WERI-Rb-1 (cell line): Measurements from ENCODE around the gene IPP.

Experiments used
- DNase-seq: peaks from one replicate; pipeline ENCODE4 v3.0.0-alpha.2; 2020
- H3K27ac ChIP-seq: fragments of 250-450 bp; sonication (Bioruptor Pico); 2 replicates; pipeline ENCODE4 v1.5.1; 2020; ENCODE audit warnings: mild to moderate bottlenecking, moderate library complexity
- H3K27me3 ChIP-seq: fragments of 250-450 bp; sonication (Bioruptor Pico); 2 replicates; pipeline ENCODE4 v1.5.1; 2021; ENCODE audit warnings: mild to moderate bottlenecking, low read depth, moderate library complexity; ENCODE audit not compliant: insufficient read depth, severe bottlenecking
- H3K36me3 ChIP-seq: fragments of 250-450 bp; sonication (Bioruptor Pico); 2 replicates; pipeline ENCODE4 v1.5.1; 2020; ENCODE audit warnings: mild to moderate bottlenecking, moderate library complexity
- H3K4me3 ChIP-seq: 2 replicates; pipeline ENCODE4 v1.5.1; 2011; ENCODE audit warnings: low read depth, mild to moderate bottlenecking, control low read depth, low read length
- H3K9me3 ChIP-seq: fragments of 250-450 bp; sonication (Bioruptor Pico); 2 replicates; pipeline ENCODE4 v1.5.1; 2021; ENCODE audit warnings: mild to moderate bottlenecking, moderate library complexity; ENCODE audit not compliant: severe bottlenecking
- TF ChIP-seq, protein P1 (sequence below): IDR thresholded peaks from 2 replicates; pipeline ENCODE4 v1.5.1; 2011; ENCODE audit warnings: low read depth, mild to moderate bottlenecking, control low read depth, inconsistent platforms, low read length

IPP gene

DNA sequence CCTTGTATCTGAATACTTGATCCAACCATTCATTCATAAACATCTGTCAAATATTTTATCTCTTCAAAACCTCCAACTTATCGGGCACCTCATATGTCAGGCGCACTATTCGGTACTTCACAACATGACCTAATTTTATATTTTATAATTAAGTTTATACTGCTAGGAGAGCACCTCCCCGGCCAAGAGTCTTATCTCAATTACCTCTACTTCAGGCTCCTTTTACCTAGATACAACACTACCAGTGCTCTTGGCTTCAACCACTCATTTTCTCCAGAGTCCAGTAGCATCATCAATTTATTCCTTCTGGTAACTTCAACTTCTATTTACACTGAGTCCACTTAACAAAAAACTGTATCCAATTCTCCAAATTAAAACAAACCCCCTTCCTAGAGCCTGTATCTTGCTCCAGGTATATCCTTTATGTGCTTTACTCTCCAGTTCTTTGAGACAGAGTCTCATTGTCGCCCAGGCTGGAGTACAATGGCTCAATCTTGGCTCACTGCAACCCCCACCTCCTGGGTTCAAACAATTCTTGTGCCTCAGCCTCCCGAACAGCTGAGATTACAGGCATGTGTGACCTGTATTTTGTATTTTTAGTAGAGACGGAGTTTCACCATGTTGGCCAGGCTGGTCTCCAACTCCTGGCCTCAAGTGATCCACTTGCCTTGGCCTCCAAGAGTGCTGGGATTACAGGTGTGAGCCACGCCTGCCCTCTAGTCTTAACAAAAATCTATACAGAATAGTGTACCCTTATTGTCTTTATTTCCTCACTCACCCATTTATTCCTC is 82.9 kb downstream of the IPP start:
- TF ChIP-seq, protein P1, sequence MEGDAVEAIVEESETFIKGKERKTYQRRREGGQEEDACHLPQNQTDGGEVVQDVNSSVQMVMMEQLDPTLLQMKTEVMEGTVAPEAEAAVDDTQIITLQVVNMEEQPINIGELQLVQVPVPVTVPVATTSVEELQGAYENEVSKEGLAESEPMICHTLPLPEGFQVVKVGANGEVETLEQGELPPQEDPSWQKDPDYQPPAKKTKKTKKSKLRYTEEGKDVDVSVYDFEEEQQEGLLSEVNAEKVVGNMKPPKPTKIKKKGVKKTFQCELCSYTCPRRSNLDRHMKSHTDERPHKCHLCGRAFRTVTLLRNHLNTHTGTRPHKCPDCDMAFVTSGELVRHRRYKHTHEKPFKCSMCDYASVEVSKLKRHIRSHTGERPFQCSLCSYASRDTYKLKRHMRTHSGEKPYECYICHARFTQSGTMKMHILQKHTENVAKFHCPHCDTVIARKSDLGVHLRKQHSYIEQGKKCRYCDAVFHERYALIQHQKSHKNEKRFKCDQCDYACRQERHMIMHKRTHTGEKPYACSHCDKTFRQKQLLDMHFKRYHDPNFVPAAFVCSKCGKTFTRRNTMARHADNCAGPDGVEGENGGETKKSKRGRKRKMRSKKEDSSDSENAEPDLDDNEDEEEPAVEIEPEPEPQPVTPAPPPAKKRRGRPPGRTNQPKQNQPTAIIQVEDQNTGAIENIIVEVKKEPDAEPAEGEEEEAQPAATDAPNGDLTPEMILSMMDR: no peak
- Histone ChIP-seq H3K9me3 (no peaks in the 10 kb centered on the region), H3K27me3 (no peaks in the 10 kb centered on the region), H3K36me3 (peaks cover 2% of the 10 kb centered on the region), H3K27ac (no peak overlapping the region), H3K4me3 (no peak overlapping the region)
- DNase-seq: no peak

DNA sequence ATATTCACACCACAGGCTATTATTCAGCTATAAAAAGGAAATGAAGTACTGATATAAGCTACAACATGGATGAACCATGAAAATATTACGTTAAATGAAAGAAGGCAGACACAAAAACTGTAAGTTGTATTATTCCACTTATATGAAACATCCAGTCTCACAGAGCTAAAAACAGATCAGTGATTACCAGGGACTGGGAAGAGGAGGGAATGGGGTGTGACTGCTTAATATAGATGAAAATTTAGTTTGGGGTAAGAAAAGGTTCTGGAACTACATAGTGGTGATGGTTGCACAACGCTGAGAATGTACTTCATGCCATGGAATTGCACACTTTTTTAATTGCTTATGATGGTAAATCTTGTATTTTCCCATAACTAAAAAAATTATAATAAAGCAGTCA is 83.6 kb downstream of the IPP start:
- TF ChIP-seq, protein P1: no peak
- Histone ChIP-seq H3K9me3 (no peaks in the 10 kb centered on the region), H3K4me3 (no peak overlapping the region), H3K36me3 (peaks cover 5% of the 10 kb centered on the region), H3K27me3 (no peaks in the 10 kb centered on the region), H3K27ac (no peak overlapping the region)
- DNase-seq: no peak

DNA sequence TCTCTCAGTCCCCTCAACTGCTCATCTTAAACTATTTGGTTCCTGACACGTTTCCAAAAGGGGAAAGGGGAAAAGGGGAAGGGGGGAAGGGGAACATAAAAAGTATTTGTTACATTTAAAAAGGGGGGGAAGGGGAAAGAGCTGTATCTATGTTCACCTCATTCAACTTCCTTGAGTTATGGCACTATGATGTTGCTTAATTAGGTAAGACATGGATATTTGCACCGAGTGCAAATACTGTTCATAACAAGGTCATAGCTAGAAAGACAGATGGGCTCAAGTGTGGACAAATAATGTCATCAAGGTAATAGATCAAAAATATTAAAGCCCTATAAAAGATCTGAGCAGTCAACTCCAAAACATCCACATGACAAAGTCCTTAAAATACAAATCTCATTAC is 90.1 kb downstream of the IPP start:
- TF ChIP-seq, protein P1: no peak
- no peak overlapping the region for H3K4me3 ChIP-seq
- no peaks in the 10 kb centered on the region for H3K27me3 ChIP-seq
- no peaks in the 10 kb centered on the region for H3K9me3 ChIP-seq
- H3K27ac ChIP-seq: no peak overlapping the region
- H3K36me3 ChIP-seq: peaks cover 58% of the 10 kb centered on the region
- no peak for DNase-seq

DNA sequence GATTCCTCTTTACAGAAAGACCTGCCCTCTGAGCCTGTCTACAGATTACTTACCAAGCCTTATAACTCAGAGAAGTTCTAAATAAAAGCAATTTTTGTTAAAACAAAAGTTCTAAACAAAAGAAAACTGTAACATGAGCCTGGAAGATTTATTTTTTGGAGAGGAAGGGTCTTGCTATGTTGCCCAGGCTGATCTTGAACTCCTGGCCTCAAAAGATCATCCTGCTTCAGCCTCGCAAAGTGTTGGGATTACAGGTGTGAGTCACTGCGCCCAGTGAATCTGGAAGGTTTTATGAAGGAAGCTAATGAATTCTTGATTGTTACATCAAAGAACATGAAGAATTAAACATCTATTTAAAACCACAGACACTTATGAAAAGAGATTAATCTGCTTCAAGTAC is 91.2 kb downstream of the IPP start:
- no peaks in the 10 kb centered on the region for H3K27me3 ChIP-seq
- no peak overlapping the region for H3K4me3 ChIP-seq
- DNase-seq: no peak
- no peak overlapping the region for H3K27ac ChIP-seq
- TF ChIP-seq, protein P1: no peak
- peaks cover 69% of the 10 kb centered on the region for H3K36me3 ChIP-seq
- H3K9me3 ChIP-seq: no peaks in the 10 kb centered on the region

DNA sequence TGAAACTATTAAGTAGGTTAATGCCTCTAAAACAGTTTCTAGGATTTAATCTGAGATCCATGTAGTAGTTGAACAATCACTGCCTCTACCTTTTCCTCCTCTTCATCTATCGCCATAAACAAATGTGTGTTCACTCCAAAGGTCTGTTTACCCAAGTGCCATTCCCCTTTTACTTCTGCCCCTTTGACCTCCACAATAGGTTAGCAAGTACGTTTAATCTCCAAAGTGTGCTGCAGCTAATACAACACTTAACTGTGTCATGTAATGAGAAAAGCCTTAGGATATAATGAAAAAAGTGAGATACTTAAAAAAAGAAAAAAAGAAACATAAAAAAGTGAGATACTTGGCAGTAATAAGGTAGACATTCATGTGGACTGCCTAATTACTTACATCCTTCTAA is 92.3 kb downstream of the IPP start:
- DNase-seq: no peak
- TF ChIP-seq, protein P1: no peak
- Histone ChIP-seq H3K36me3 (peaks cover 76% of the 10 kb centered on the region), H3K27me3 (no peaks in the 10 kb centered on the region), H3K27ac (no peak overlapping the region), H3K4me3 (no peak overlapping the region), H3K9me3 (no peaks in the 10 kb centered on the region)
